ENCODE measurements around the gene NTHL1.

NTHL1 gene

DNA sequence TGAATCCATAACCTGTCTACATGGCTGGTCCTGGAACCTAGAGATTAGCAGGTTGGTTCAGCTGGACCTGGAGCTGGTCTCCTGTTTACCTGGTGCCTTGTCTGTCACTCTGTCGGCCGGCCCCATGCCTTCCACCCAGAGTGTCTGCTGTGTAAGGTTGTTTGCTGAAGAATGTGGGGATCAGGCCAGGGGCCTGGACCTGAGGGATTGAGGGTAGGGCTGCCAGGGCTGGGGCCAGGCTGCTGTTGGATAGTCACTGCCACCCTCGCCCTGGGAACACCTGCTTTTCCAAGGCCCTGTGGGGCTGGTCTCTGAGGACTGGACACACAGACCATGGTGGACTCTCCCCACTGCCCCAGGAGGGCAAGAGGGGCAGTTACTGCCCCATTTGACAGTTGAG is 19.5 kb downstream of the NTHL1 start:
- Mint-ChIP-seq H3K27ac (peak overlapping the region; percentile 46 to 92 (median 90)), H3K4me3 (peak overlapping the region; percentile 90 to 97 (median 94)), H3K27me3 (ENCODE audit: low read depth) (peaks cover 3% of the 10 kb centered on the region), H3K4me1 (peaks cover 20% of the 10 kb centered on the region), H3K9me3 (no peaks in the 10 kb centered on the region), H3K36me3 (ENCODE audit: low read depth) (peaks cover 4% of the 10 kb centered on the region)
- TF ChIP-seq, protein P1, sequence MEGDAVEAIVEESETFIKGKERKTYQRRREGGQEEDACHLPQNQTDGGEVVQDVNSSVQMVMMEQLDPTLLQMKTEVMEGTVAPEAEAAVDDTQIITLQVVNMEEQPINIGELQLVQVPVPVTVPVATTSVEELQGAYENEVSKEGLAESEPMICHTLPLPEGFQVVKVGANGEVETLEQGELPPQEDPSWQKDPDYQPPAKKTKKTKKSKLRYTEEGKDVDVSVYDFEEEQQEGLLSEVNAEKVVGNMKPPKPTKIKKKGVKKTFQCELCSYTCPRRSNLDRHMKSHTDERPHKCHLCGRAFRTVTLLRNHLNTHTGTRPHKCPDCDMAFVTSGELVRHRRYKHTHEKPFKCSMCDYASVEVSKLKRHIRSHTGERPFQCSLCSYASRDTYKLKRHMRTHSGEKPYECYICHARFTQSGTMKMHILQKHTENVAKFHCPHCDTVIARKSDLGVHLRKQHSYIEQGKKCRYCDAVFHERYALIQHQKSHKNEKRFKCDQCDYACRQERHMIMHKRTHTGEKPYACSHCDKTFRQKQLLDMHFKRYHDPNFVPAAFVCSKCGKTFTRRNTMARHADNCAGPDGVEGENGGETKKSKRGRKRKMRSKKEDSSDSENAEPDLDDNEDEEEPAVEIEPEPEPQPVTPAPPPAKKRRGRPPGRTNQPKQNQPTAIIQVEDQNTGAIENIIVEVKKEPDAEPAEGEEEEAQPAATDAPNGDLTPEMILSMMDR (IDR thresholded peaks at IDR 0.05; ENCODE audit: unreplicated experiment in 3 of 3): no peak

DNA sequence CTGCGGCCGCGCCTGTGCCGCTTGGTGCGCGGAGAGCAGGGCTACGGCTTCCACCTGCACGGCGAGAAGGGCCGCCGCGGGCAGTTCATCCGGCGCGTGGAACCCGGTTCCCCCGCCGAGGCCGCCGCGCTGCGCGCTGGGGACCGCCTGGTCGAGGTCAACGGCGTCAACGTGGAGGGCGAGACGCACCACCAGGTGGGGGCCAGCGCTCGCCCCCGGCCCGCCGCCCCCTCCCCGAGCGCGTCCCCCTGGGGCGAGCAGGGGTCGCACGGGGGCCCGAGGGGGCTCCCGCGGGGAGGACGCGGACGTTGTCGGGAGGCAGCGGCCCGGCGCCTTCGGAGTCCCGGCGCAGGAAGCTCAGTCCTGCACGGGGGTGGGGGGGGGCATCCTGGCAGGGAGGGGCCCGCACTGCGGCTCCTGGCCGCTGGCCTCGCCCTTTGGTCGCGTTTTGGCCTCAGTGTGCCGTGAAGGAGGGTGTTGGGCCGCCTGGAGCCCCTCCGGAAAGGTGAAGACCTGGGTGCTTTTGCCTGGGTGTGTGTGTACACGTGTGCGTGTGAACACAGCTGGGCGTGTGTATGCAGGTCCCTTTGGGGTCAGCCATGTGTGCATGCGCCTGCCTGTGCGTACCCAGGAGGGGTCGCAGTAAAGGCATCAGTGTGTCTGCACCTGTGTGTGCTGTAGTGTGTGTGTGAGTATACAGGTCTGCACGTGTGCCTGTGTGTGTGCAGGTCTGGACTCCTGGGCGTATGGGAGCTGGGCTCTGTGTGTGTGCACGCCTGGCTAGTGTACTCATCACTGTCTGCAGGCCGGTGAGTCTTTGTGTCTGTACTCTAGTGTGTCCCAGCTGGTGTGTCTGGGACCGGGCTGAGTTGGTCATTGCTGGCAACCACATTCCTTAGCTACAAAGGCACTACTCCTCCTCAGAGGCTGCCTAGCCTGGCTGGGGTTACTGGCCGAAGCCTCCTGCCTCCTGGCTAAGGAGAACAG is 20.3 kb downstream of the NTHL1 start:
- Mint-ChIP-seq H3K36me3 (ENCODE audit: low read depth) (peaks cover 4% of the 10 kb centered on the region), H3K27me3 (ENCODE audit: low read depth) (peaks cover 8% of the 10 kb centered on the region)

DNA sequence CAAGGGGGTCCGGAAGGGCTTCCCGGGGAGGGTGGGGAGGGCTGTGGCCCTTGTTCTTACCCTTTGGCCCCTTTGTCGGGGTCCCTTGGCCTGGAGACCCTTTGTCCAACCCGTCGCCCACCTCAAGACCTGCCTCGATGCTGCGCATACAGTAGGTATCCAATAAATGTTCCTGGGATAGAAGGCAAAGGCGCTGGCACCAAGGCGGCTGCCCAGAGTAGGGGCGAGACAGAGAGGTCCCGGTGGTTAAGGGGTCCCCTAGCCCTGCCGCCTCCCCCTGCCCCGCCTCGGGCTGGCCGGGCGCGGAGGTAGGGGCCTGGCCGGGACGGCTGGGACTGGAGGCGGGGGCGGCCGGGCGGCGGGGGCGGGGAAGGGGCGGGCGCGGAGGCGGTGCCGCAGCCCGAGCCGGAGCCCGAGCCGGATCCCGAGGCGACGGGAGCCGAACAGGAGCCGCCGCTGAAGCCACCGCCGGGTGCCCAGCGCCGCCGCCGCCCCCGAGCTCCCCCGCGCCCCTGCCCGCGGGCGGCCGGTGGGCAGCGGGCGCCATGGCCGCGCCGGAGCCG is 21.1 kb downstream of the NTHL1 start, which contains the start of gene NHERF2:
NHERF2 (plus strand) TSS at position 442 of the 563 bp plus-strand sequence; CDS start at position 546, 104 bp downstream.
- Mint-ChIP-seq H3K4me1 (peaks cover 29% of the 10 kb centered on the region), H3K27me3 (ENCODE audit: low read depth) (peaks cover 11% of the 10 kb centered on the region), H3K4me3 (peak within 1 kb of the TSS; percentile 90 to 97 (median 94)), H3K27ac (peak within 1 kb of the TSS; percentile 90 to 96 (median 92)), H3K36me3 (ENCODE audit: low read depth) (peaks cover 4% of the 10 kb centered on the region), H3K9me3 (no peaks in the 10 kb centered on the region)
- TF ChIP-seq, protein P1 (IDR thresholded peaks at IDR 0.05; ENCODE audit: unreplicated experiment in 3 of 3): no peak

More for the DNA sequence above, 20.3 kb downstream of the NTHL1 start:
- Mint-ChIP-seq H3K9me3 (no peaks in the 10 kb centered on the region), H3K4me3 (peak overlapping the region; percentile 90 to 97 (median 94)), H3K4me1 (peaks cover 29% of the 10 kb centered on the region), H3K27ac (peak overlapping the region; percentile 90 to 96 (median 92))
- TF ChIP-seq, protein P1 (IDR thresholded peaks at IDR 0.05; ENCODE audit: unreplicated experiment in 3 of 3): no peak

DNA sequence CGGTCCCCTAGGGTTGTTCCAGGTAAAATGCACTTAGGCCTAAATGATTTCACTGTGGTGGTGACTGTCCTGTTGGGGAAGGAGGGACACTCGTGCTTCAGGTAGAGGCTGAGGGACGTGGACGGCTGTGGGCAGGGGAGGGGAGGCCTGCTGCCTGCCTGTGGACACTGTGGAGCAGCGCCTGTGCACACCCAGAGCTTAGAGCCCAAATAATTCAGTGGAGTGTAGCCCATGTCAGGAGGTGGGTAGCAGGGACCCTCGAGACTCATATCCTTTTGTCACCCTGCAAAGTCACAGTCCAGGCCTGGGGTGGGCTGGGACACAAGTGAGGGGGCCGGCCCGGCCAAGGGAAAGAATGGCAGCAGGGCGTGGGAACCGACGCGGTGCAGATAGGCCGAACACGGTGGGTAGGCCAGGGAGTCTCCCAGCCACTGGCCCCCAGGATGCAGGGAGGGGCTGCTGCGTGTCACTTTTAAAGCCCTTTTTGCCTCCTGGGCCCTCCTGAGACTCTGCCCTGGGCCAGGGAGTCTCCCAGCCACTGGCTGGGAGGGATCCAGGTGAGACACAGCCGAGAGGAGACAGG is 21.7 kb downstream of the NTHL1 start:
- peak overlapping the region; percentile 73 to 88 (median 74) for H3K27ac Mint-ChIP-seq
- H3K4me3 Mint-ChIP-seq: peak overlapping the region; percentile 79 to 85 (median 82)
- peaks cover 4% of the 10 kb centered on the region for H3K36me3 Mint-ChIP-seq (ENCODE audit: low read depth)
- peaks cover 15% of the 10 kb centered on the region for H3K27me3 Mint-ChIP-seq (ENCODE audit: low read depth)
- TF ChIP-seq, protein P1 (IDR thresholded peaks at IDR 0.05; ENCODE audit: unreplicated experiment in 3 of 3): no peak
- no peaks in the 10 kb centered on the region for H3K9me3 Mint-ChIP-seq
- H3K4me1 Mint-ChIP-seq: peaks cover 29% of the 10 kb centered on the region

DNA sequence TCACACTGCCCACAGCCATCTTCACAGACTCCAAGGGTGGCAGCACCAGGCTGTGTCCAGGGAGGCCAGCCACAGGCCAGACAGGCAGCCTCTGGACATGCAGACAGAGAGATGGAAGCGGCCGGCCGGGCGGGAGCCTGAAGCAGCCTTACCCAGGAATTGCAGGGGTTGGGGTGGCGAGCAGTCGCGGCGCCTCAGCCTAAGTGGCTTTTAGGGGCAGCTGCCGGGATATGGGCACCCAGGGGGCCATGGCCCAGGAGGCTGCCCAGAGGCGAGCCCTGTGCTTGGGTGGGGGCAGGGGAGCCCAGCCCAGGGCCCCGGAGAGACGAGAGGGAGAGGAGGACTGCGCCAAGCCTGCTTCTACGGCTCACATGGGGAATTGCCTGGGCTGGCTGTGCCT is 22.4 kb downstream of the NTHL1 start:
- Mint-ChIP-seq H3K27me3 (ENCODE audit: low read depth) (peaks cover 19% of the 10 kb centered on the region), H3K4me3 (peak overlapping the region; percentile 79 to 85 (median 82)), H3K4me1 (peaks cover 29% of the 10 kb centered on the region), H3K9me3 (no peaks in the 10 kb centered on the region), H3K36me3 (ENCODE audit: low read depth) (peaks cover 4% of the 10 kb centered on the region), H3K27ac (no peak overlapping the region)
- TF ChIP-seq, protein P1 (IDR thresholded peaks at IDR 0.05; ENCODE audit: unreplicated experiment in 3 of 3): no peak

Data from nephron (organoid).